ENCODE measurements around the gene RPUSD3.

DNA sequence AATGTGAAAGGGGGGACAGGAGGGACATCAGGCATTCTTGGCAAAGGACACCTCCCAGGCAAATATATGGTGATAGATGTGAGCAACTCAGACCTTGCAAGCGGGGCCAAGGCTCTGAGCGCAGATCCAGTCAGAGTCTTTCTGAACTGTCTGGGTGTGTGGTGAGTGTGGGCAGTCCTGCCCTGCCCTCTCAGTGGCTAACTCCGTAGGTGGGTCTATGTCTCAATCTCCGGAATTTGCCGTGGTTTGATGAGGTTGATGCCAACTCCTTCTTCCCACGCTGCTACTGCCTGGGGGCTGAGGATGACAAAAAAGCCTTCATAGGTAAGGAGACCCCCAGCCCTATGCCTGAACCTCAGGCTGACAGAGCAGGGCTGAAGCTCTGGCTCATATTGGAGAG, 26.4 kb downstream of the RPUSD3 start:
- TF ChIP-seq, protein P1, sequence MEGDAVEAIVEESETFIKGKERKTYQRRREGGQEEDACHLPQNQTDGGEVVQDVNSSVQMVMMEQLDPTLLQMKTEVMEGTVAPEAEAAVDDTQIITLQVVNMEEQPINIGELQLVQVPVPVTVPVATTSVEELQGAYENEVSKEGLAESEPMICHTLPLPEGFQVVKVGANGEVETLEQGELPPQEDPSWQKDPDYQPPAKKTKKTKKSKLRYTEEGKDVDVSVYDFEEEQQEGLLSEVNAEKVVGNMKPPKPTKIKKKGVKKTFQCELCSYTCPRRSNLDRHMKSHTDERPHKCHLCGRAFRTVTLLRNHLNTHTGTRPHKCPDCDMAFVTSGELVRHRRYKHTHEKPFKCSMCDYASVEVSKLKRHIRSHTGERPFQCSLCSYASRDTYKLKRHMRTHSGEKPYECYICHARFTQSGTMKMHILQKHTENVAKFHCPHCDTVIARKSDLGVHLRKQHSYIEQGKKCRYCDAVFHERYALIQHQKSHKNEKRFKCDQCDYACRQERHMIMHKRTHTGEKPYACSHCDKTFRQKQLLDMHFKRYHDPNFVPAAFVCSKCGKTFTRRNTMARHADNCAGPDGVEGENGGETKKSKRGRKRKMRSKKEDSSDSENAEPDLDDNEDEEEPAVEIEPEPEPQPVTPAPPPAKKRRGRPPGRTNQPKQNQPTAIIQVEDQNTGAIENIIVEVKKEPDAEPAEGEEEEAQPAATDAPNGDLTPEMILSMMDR (IDR thresholded peaks at IDR 0.05 in 8 of 11, conservative IDR thresholded peaks at IDR 0.05 in 3 of 11): no peak
- TF ChIP-seq POLR2AphosphoS5 (IDR thresholded peaks at IDR 0.05): no peak

All from spleen (tissue), 7 donors.